GM23338 (cell line): Measurements from ENCODE around the gene MAP3K13.

Source experiments
- CTCF ChIP-seq, 2 experiments: fragments of 200-600 bp in 1 of 2; sonication (generic) in 1 of 2; conservative IDR thresholded peaks; 2 replicates each; pipeline versions ENCODE4 v1.5.1 to v1.6.1; 2016 to 2017; ENCODE audit warnings: antibody characterized with exemption in 2 of 2, low read depth in 2 of 2, mild to moderate bottlenecking in 2 of 2, moderate library complexity in 1 of 2
- EZH2phosphoT487 ChIP-seq: fragments of 200-600 bp; sonication (generic); IDR thresholded peaks from one replicate; pipeline ENCODE4 v1.8.1; 2018; ENCODE audit warnings: antibody characterized with exemption; ENCODE audit not compliant: unreplicated experiment
- TF ChIP-seq, protein P1 (sequence below): IDR thresholded peaks from 2 replicates; pipeline ENCODE4 v1.6.1; 2016; ENCODE audit warnings: antibody characterized with exemption

GRCh38 chr3:185397676-185398075, 34.7 kb downstream of the MAP3K13 start:
- TF ChIP-seq EZH2phosphoT487 (no peak), CTCF (conservative IDR thresholded peaks at IDR 0.05; ENCODE audit: low read depth in 2 of 2) (no peak)
- TF ChIP-seq, protein P1, sequence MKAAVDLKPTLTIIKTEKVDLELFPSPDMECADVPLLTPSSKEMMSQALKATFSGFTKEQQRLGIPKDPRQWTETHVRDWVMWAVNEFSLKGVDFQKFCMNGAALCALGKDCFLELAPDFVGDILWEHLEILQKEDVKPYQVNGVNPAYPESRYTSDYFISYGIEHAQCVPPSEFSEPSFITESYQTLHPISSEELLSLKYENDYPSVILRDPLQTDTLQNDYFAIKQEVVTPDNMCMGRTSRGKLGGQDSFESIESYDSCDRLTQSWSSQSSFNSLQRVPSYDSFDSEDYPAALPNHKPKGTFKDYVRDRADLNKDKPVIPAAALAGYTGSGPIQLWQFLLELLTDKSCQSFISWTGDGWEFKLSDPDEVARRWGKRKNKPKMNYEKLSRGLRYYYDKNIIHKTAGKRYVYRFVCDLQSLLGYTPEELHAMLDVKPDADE, result no peak
